Testis (tissue), 3 donors: ENCODE measurements around the gene SLC39A3. TPM values are rescaled to one million over a fixed set of nuclear protein-coding genes. Genes with fewer than 3 reads are reported as not detected.
A peak's percentile ranks its signal among the peaks of the same experiment; 100 is the strongest.

Experiments
- DNase-seq: peaks from one replicate; pipeline ENCODE4 v3.0.0-alpha.2; 2019
- H3K27ac ChIP-seq, 2 donors: fragments of 200-600 bp; sonication (generic); one replicate each; pipeline ENCODE4 v1.5.1; 2019
- H3K27me3 ChIP-seq: fragments of 200-600 bp; sonication (generic); one replicate; pipeline ENCODE4 v1.5.1; 2019
- H3K36me3 ChIP-seq: fragments of 200-600 bp; sonication (generic); one replicate; pipeline ENCODE4 v1.5.1; 2017; ENCODE audit warnings: low read depth; ENCODE audit errors: missing control alignments
- H3K4me1 ChIP-seq: fragments of 200-600 bp; sonication (generic); one replicate; pipeline ENCODE4 v1.5.1; 2019
- H3K4me3 ChIP-seq, 2 donors: fragments of 200-600 bp; sonication (generic); one replicate each; pipeline ENCODE4 v1.5.1; 2017 to 2019
- H3K9me3 ChIP-seq: fragments of 200-600 bp; sonication (generic); one replicate; pipeline ENCODE4 v1.5.1; 2017
- POLR2A ChIP-seq: fragments of 450-650 bp; IDR thresholded peaks from one replicate; pipeline ENCODE4 v1.6.1; 2017; ENCODE audit warnings: antibody characterized with exemption, mild to moderate bottlenecking, moderate library complexity
- WGBS, 2 donors: methylation state at CpG; one replicate each; pipeline ENCODE4 v1.1.5; 2018; 5-methylcytosine and 5-hydroxymethylcytosine counted together
- intact Hi-C: fragments of 100-400 bp; cut with DNase I; formaldehyde crosslinking; loops from one replicate; pipeline ENCODE4 v1.15.1; 2023; ENCODE audit warnings: low total_unique reads
- polyA plus RNA-seq: library from polyadenylated mRNA; stranded (reverse); fragments of 350-450 nt; fragmentation: Illumina TruSeq; extraction: RNeasy Lipid Tissue Mini Kit (QIAGEN cat#74804); gene quantifications from one replicate; pipeline ENCODE4 v1.2.3, GENCODE V29; 2014; ENCODE audit warnings: low read depth, low replicate concordance; ENCODE audit not compliant: insufficient read depth
- total RNA-seq, 2 donors: library from RNA; depleted of rRNA; stranded (reverse); fragments of >200 nt; gene quantifications; one replicate each; pipeline ENCODE4 v1.2.3, GENCODE V29; 2016
- TF ChIP-seq, protein P1 (sequence below), 3 experiments: fragments of 450-650 bp in 2 of 3; fragments of 200-600 bp in 1 of 3; sonication (generic) in 1 of 3; IDR thresholded peaks; one replicate each; pipeline ENCODE4 v1.5.1; 2016 to 2019; ENCODE audit warnings: antibody characterized with exemption in 3 of 3, mild to moderate bottlenecking in 2 of 3, moderate library complexity in 1 of 3

Gene SLC39A3
- total and polyA plus RNA-seq, 3 donors from 2014 or later = 126 to 198 (median 160) TPM

- no peak overlapping the region for H3K27ac ChIP-seq
- 73 to 89% methylated on average over 5 of the region's 5 CpGs for WGBS, 2 donors
- intact Hi-C loops = no loop called here
- no peaks in the 10 kb centered on the region for H3K36me3 ChIP-seq
- no peaks in the 10 kb centered on the region for H3K9me3 ChIP-seq
- no peak for TF ChIP-seq POLR2A
- TF ChIP-seq, protein P1, sequence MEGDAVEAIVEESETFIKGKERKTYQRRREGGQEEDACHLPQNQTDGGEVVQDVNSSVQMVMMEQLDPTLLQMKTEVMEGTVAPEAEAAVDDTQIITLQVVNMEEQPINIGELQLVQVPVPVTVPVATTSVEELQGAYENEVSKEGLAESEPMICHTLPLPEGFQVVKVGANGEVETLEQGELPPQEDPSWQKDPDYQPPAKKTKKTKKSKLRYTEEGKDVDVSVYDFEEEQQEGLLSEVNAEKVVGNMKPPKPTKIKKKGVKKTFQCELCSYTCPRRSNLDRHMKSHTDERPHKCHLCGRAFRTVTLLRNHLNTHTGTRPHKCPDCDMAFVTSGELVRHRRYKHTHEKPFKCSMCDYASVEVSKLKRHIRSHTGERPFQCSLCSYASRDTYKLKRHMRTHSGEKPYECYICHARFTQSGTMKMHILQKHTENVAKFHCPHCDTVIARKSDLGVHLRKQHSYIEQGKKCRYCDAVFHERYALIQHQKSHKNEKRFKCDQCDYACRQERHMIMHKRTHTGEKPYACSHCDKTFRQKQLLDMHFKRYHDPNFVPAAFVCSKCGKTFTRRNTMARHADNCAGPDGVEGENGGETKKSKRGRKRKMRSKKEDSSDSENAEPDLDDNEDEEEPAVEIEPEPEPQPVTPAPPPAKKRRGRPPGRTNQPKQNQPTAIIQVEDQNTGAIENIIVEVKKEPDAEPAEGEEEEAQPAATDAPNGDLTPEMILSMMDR (IDR thresholded peaks at IDR 0.05) = no peak
- H3K27me3 ChIP-seq = no peaks in the 10 kb centered on the region
- DNase-seq = no peak
- no peaks in the 10 kb centered on the region for H3K4me1 ChIP-seq
- H3K4me3 ChIP-seq = no peak overlapping the region
Measured at GRCh38 chr19:2711875-2712205, 28.0 kb downstream of the SLC39A3 start.

DNA sequence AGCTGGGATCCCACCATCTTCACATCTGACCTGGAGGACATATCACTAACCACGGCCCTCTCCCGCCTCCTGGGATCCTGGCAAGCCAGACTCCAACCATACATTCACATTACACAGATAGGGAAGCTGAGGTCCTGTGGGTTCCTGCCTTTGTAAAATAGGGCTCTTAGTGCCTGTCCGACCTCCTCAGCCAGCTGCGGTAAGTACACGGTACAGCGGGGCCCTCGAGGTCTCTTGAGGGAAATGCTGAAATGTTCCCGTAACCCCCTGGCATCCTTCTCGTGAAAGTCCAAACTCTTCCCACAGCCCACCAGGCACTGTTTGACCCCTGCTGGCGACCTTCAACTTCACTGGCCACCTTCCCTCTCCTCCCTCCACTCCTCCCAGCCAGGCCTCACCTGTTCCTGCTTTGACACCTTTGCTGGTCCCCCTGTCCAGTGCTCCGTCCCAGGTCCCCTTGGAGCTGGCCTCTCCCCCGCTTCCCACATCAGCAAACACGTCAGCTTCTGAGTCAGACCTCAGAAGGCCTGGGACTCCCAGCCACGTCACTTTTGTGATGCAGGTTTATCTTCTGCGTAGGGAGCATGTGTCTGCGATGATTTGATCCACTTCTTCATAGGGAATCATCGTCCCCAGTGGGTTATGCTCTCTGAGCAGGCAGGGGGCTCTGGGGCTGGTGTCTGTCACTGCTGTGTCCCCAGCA lies 28.5 kb downstream of the SLC39A3 start:
- no peak overlapping the region for H3K4me3 ChIP-seq
- no peak overlapping the region for H3K27ac ChIP-seq
- H3K27me3 ChIP-seq = no peaks in the 10 kb centered on the region
- TF ChIP-seq, protein P1 (IDR thresholded peaks at IDR 0.05) = no peak
- no peak for TF ChIP-seq POLR2A
- intact Hi-C loops = no loop called here
- no peaks in the 10 kb centered on the region for H3K36me3 ChIP-seq
- H3K4me1 ChIP-seq = no peaks in the 10 kb centered on the region
- H3K9me3 ChIP-seq = no peaks in the 10 kb centered on the region
- no peak for DNase-seq
- WGBS, 2 donors = 71 to 75% methylated on average over 17 of the region's 17 CpGs

- intact Hi-C loops = no loop called here
- DNase-seq = no peak
- H3K27ac ChIP-seq = no peak overlapping the region
- no peaks in the 10 kb centered on the region for H3K27me3 ChIP-seq
- 96 to 97% methylated on average over 5 of the region's 5 CpGs for WGBS, 2 donors
- peaks cover 4% of the 10 kb centered on the region for H3K4me1 ChIP-seq
- no peak overlapping the region for H3K4me3 ChIP-seq
- H3K9me3 ChIP-seq = no peaks in the 10 kb centered on the region
- no peak for TF ChIP-seq POLR2A
- TF ChIP-seq, protein P1 (IDR thresholded peaks at IDR 0.05) = no peak
- H3K36me3 ChIP-seq = no peaks in the 10 kb centered on the region
Measured at GRCh38 chr19:2706251-2706650, 33.6 kb downstream of the SLC39A3 start.

DNA sequence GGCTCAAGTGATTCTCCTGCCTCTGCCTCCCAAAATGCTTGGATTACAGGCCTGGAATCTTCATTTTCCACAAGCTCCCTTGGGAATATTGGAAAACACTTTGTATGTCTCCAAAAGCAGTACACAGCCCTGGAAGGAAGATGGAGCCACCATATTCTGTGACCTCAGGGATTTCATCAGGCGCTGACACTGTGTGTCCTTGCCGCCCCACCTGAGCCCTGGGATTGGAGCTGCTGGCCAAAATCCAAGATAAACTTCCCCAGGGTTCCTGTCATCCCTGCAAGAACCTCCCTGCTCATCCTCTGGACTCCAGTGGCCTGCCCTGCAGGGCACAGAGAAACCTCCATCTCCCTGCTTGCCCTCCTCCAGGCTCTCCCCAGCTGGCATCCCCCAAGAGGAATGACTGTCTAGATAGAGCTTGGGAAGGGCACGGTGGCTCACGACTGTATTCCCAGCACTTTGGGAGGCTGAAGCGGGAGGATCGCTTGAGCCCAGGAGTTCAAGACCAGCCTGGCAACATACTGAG lies 36.1 kb downstream of the SLC39A3 start:
- 67 to 74% methylated on average over 6 of the region's 6 CpGs for WGBS, 2 donors
- Histone ChIP-seq H3K4me3 (no peak overlapping the region), H3K27ac (no peak overlapping the region), H3K27me3 (no peaks in the 10 kb centered on the region), H3K9me3 (no peaks in the 10 kb centered on the region), H3K36me3 (no peaks in the 10 kb centered on the region), H3K4me1 (peaks cover 7% of the 10 kb centered on the region)
- intact Hi-C loops = no loop called here
- TF ChIP-seq, protein P1 (IDR thresholded peaks at IDR 0.05) = no peak
- no peak for TF ChIP-seq POLR2A
- no peak for DNase-seq

GRCh38 chr19:2703077-2703437 lies 36.8 kb downstream of the SLC39A3 start:
- H3K27ac ChIP-seq = no peak overlapping the region
- H3K9me3 ChIP-seq = no peaks in the 10 kb centered on the region
- no peaks in the 10 kb centered on the region for H3K36me3 ChIP-seq
- TF ChIP-seq POLR2A = no peak
- TF ChIP-seq, protein P1 (IDR thresholded peaks at IDR 0.05) = no peak
- H3K4me3 ChIP-seq = peak overlapping the region in 1 of 2 donors; percentile 62
- H3K27me3 ChIP-seq = no peaks in the 10 kb centered on the region
- intact Hi-C loops = no loop called here
- no peak for DNase-seq
- 64 to 72% methylated on average over 5 of the region's 5 CpGs for WGBS, 2 donors
- peaks cover 7% of the 10 kb centered on the region for H3K4me1 ChIP-seq
